Neural progenitor cell (in vitro differentiated cells): ENCODE data around the gene GPHN. TPM values are rescaled to one million over a fixed set of nuclear protein-coding genes. Genes with fewer than 3 reads are reported as not detected.

ENCODE experiments used
- DNase-seq: peaks from one replicate; pipeline ENCODE4 v3.0.0-alpha.2; 2016; ENCODE audit warnings: low spot score
- H2AFZ ChIP-seq: fragments of 200-600 bp; sonication (generic); replicated peaks from 2 replicates; pipeline ENCODE4 v1.6.1; 2016; ENCODE audit warnings: antibody characterized with exemption
- H3F3A ChIP-seq: fragments of 200-600 bp; sonication (generic); 2 replicates; pipeline ENCODE4 v1.6.1; 2016; ENCODE audit warnings: antibody characterized with exemption, low read depth
- H3K27ac ChIP-seq: fragments of 200-600 bp; sonication (generic); 2 replicates; pipeline ENCODE4 v1.5.1; 2016; ENCODE audit warnings: mild to moderate bottlenecking
- H3K27me3 ChIP-seq: fragments of 200-600 bp; sonication (generic); 2 replicates; pipeline ENCODE4 v1.6.1; 2016; ENCODE audit warnings: mild to moderate bottlenecking, moderate library complexity
- H3K36me3 ChIP-seq: fragments of 200-600 bp; sonication (generic); 2 replicates; pipeline ENCODE4 v1.5.1; 2016
- H3K4me1 ChIP-seq: fragments of 200-600 bp; sonication (generic); 2 replicates; pipeline ENCODE4 v1.6.1; 2016; ENCODE audit warnings: mixed run types
- H3K4me2 ChIP-seq: fragments of 200-600 bp; sonication (generic); 2 replicates; pipeline ENCODE4 v1.6.1; 2016
- H3K4me3 ChIP-seq: fragments of 200-600 bp; sonication (generic); 2 replicates; pipeline ENCODE4 v1.5.1; 2016
- H3K79me2 ChIP-seq: fragments of 200-600 bp; sonication (generic); 2 replicates; pipeline ENCODE4 v1.6.1; 2016; ENCODE audit warnings: low read depth
- H3K9ac ChIP-seq: fragments of 200-600 bp; sonication (generic); 2 replicates; pipeline ENCODE4 v1.6.1; 2016
- H3K9me3 ChIP-seq: fragments of 200-600 bp; sonication (generic); 2 replicates; pipeline ENCODE4 v1.5.1; 2016; ENCODE audit warnings: low read depth
- H4K20me1 ChIP-seq: fragments of 200-600 bp; sonication (generic); 2 replicates; pipeline ENCODE4 v1.6.1; 2016; ENCODE audit warnings: low read depth
- H3K27ac Mint-ChIP-seq: 3 replicates; pipeline ENCODE4 v1.8.0; 2021; ENCODE audit warnings: mixed read lengths
- H3K27me3 Mint-ChIP-seq: 2 replicates; pipeline ENCODE4 v1.8.0; 2022; ENCODE audit warnings: low read depth, mild to moderate bottlenecking, inconsistent platforms, moderate library complexity, mixed read lengths; ENCODE audit not compliant: insufficient read depth
- H3K36me3 Mint-ChIP-seq: 3 replicates; pipeline ENCODE4 v1.8.0; 2021; ENCODE audit warnings: mixed read lengths
- H3K4me1 Mint-ChIP-seq: 3 replicates; pipeline ENCODE4 v1.8.0; 2021; ENCODE audit warnings: mixed read lengths
- H3K4me3 Mint-ChIP-seq: 3 replicates; pipeline ENCODE4 v1.8.0; 2021; ENCODE audit warnings: mild to moderate bottlenecking, moderate library complexity, mixed read lengths
- H3K9me3 Mint-ChIP-seq: 3 replicates; pipeline ENCODE4 v1.8.0; 2020; ENCODE audit warnings: mixed read lengths
- EZH2 ChIP-seq: fragments of 200-600 bp; sonication (generic); IDR thresholded peaks from 2 replicates; pipeline ENCODE4 v1.6.1; 2017; ENCODE audit warnings: antibody characterized with exemption, mild to moderate bottlenecking, moderate library complexity
- EZH2phosphoT487 ChIP-seq: fragments of 200-600 bp; sonication (generic); IDR thresholded peaks from 2 replicates; pipeline ENCODE4 v1.6.1; 2017; ENCODE audit warnings: antibody characterized with exemption
- total RNA-seq: library from RNA; depleted of rRNA; stranded (reverse); fragments of >200 nt; gene quantifications from 2 replicates; pipeline ENCODE4 v1.2.3, GENCODE V29; 2015; ENCODE audit warnings: low replicate concordance
- TF ChIP-seq, protein P1 (sequence below): fragments of 200-600 bp; sonication (generic); IDR thresholded peaks from 2 replicates; pipeline ENCODE4 v1.5.1; 2017; ENCODE audit warnings: antibody characterized with exemption, mild to moderate bottlenecking

GPHN gene
- total RNA-seq, 1 donor from 2014 or later, result 42.9 TPM

DNA sequence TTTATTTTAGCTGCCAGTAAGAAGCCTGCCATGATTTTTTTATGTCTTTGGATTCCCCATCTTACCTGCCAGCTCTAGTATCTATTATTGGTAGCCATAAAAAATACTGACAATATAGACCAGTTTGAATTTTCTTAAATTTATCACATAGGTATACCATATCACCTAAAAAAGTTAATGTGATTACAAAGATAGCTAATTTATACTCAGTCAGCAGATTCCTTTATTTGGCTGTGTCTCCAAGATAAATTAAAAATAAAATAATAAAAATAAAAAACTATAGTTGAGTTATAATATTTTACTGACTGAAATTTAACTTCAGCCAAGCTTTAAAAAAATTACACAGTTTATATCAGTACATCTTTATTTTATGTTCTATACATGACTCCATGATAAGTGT is 128.3 kb downstream of the GPHN start:
- Mint-ChIP-seq H3K4me3 (no peak overlapping the region), H3K36me3 (no peaks in the 10 kb centered on the region), H3K4me1 (peaks cover 3% of the 10 kb centered on the region), H3K27me3 (no peaks in the 10 kb centered on the region), H3K27ac (no peak overlapping the region), H3K9me3 (no peaks in the 10 kb centered on the region)
- DNase-seq, result no peak
- H3K4me3 ChIP-seq, result no peak overlapping the region
- H3F3A ChIP-seq, result no peaks in the 10 kb centered on the region
- no peaks in the 10 kb centered on the region for H3K9me3 ChIP-seq
- H3K36me3 ChIP-seq, result no peaks in the 10 kb centered on the region
- no peak for TF ChIP-seq EZH2
- TF ChIP-seq, protein P1, sequence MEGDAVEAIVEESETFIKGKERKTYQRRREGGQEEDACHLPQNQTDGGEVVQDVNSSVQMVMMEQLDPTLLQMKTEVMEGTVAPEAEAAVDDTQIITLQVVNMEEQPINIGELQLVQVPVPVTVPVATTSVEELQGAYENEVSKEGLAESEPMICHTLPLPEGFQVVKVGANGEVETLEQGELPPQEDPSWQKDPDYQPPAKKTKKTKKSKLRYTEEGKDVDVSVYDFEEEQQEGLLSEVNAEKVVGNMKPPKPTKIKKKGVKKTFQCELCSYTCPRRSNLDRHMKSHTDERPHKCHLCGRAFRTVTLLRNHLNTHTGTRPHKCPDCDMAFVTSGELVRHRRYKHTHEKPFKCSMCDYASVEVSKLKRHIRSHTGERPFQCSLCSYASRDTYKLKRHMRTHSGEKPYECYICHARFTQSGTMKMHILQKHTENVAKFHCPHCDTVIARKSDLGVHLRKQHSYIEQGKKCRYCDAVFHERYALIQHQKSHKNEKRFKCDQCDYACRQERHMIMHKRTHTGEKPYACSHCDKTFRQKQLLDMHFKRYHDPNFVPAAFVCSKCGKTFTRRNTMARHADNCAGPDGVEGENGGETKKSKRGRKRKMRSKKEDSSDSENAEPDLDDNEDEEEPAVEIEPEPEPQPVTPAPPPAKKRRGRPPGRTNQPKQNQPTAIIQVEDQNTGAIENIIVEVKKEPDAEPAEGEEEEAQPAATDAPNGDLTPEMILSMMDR, result no peak
- no peak for TF ChIP-seq EZH2phosphoT487
- no peak overlapping the region for H3K27ac ChIP-seq
- no peaks in the 10 kb centered on the region for H3K4me1 ChIP-seq
- H3K9ac ChIP-seq, result no peak overlapping the region
- no peak overlapping the region for H3K4me2 ChIP-seq
- no peaks in the 10 kb centered on the region for H4K20me1 ChIP-seq
- H3K79me2 ChIP-seq, result no peaks in the 10 kb centered on the region
- H2AFZ ChIP-seq, result no peak overlapping the region
- no peaks in the 10 kb centered on the region for H3K27me3 ChIP-seq

DNA sequence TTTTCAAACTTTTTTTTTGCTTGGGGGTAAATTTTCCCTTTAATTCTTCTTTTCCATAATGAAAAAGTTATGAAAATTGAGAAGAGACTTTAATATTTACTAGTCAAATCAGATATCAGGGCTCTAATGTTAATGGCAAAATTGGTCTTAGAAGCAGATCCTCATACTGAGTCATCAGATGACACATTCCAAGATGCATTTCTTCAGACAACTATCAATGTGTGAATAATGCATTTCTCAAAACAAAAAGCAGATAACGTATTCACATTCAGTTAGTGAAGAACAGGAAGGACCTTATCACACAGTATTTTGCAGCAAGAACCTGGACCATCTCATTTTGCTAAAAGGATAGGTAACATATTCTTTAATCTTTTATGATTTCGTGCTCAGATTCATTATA is 130.7 kb downstream of the GPHN start:
- H3K27me3 Mint-ChIP-seq, result no peaks in the 10 kb centered on the region
- H3K4me1 Mint-ChIP-seq, result peaks cover 3% of the 10 kb centered on the region
- H3K36me3 Mint-ChIP-seq, result no peaks in the 10 kb centered on the region
- Histone ChIP-seq H3K4me1 (no peaks in the 10 kb centered on the region), H3F3A (no peaks in the 10 kb centered on the region), H3K36me3 (no peaks in the 10 kb centered on the region), H3K9ac (no peak overlapping the region), H3K27me3 (no peaks in the 10 kb centered on the region), H3K4me3 (no peak overlapping the region), H3K9me3 (no peaks in the 10 kb centered on the region), H3K4me2 (no peak overlapping the region), H4K20me1 (no peaks in the 10 kb centered on the region), H3K27ac (no peak overlapping the region), H2AFZ (no peak overlapping the region), H3K79me2 (no peaks in the 10 kb centered on the region)
- no peak for DNase-seq
- no peak overlapping the region for H3K4me3 Mint-ChIP-seq
- no peaks in the 10 kb centered on the region for H3K9me3 Mint-ChIP-seq
- H3K27ac Mint-ChIP-seq, result no peak overlapping the region
- TF ChIP-seq EZH2phosphoT487 (no peak), EZH2 (no peak)
- TF ChIP-seq, protein P1, result no peak

- Histone ChIP-seq H3F3A (no peaks in the 10 kb centered on the region), H3K4me1 (no peaks in the 10 kb centered on the region), H3K9ac (no peak overlapping the region), H2AFZ (no peak overlapping the region), H3K9me3 (no peaks in the 10 kb centered on the region), H3K27ac (no peak overlapping the region), H3K4me2 (no peak overlapping the region), H3K79me2 (no peaks in the 10 kb centered on the region), H3K27me3 (no peaks in the 10 kb centered on the region), H3K4me3 (no peak overlapping the region), H4K20me1 (no peaks in the 10 kb centered on the region), H3K36me3 (no peaks in the 10 kb centered on the region)
- H3K9me3 Mint-ChIP-seq, result no peaks in the 10 kb centered on the region
- no peaks in the 10 kb centered on the region for H3K4me1 Mint-ChIP-seq
- TF ChIP-seq EZH2, result no peak
- no peak for DNase-seq
- no peaks in the 10 kb centered on the region for H3K36me3 Mint-ChIP-seq
- H3K27me3 Mint-ChIP-seq, result no peaks in the 10 kb centered on the region
- H3K4me3 Mint-ChIP-seq, result no peak overlapping the region
- no peak overlapping the region for H3K27ac Mint-ChIP-seq
These were observed 134.1 kb downstream of the GPHN start for GRCh38 chr14:66641861-66642635.

DNA sequence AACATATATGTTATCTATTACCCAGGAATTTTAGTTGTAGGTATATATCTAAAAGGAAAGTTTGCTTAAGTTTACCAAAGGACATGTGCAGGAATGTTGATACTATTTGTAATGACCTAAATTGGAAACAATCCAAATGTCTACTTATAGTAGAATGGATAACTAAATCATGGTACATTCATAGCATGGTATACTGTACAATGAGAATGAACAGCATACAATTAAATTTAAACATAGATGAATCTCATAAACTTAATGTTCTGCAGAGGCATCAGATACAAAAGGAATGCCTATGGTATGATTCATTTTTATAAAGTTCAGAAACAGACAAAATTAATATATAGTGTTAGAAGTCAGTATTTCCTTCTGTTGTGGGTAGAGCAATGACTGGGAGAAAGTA is 135.4 kb downstream of the GPHN start:
- H3F3A ChIP-seq, result no peaks in the 10 kb centered on the region
- Mint-ChIP-seq H3K9me3 (no peaks in the 10 kb centered on the region), H3K27me3 (no peaks in the 10 kb centered on the region), H3K4me3 (no peak overlapping the region), H3K36me3 (no peaks in the 10 kb centered on the region), H3K27ac (no peak overlapping the region), H3K4me1 (no peaks in the 10 kb centered on the region)
- no peak overlapping the region for H3K4me2 ChIP-seq
- TF ChIP-seq EZH2phosphoT487, result no peak
- TF ChIP-seq EZH2, result no peak
- TF ChIP-seq, protein P1, result no peak
- H3K27me3 ChIP-seq, result no peaks in the 10 kb centered on the region
- H3K4me3 ChIP-seq, result no peak overlapping the region
- no peaks in the 10 kb centered on the region for H3K79me2 ChIP-seq
- no peaks in the 10 kb centered on the region for H3K36me3 ChIP-seq
- H4K20me1 ChIP-seq, result no peaks in the 10 kb centered on the region
- no peak for DNase-seq
- H3K9me3 ChIP-seq, result no peaks in the 10 kb centered on the region
- no peak overlapping the region for H3K27ac ChIP-seq
- no peak overlapping the region for H2AFZ ChIP-seq
- H3K4me1 ChIP-seq, result no peaks in the 10 kb centered on the region
- H3K9ac ChIP-seq, result no peak overlapping the region
